Measurements from ENCODE around the gene GZMA. TPM values are rescaled to one million over a fixed set of nuclear protein-coding genes. Genes with fewer than 3 reads are reported as not detected.

Gene GZMA
- total RNA-seq, 1 donor from 2014 or later: not detected

GRCh38 chr5:55136521-55136920 is 34.1 kb downstream of the GZMA start:
- no peak for TF ChIP-seq CTCF (IDR thresholded peaks at IDR 0.05; ENCODE audit: partially characterized antibody, unreplicated experiment)
- no peaks in the 10 kb centered on the region for H3K4me1 Mint-ChIP-seq (ENCODE audit: low read depth, unreplicated experiment)
- no peaks in the 10 kb centered on the region for H3K9me3 Mint-ChIP-seq (ENCODE audit: unreplicated experiment)
- no peaks in the 10 kb centered on the region for H3K36me3 Mint-ChIP-seq (ENCODE audit: unreplicated experiment)
- DNase-seq: no peak
- no peaks in the 10 kb centered on the region for H3K27me3 Mint-ChIP-seq (ENCODE audit: unreplicated experiment)
- H3K27ac Mint-ChIP-seq (ENCODE audit: unreplicated experiment): no peak overlapping the region
- no peak overlapping the region for H3K4me3 Mint-ChIP-seq (ENCODE audit: unreplicated experiment)

- Mint-ChIP-seq H3K27ac (ENCODE audit: unreplicated experiment) (no peak overlapping the region), H3K36me3 (ENCODE audit: unreplicated experiment) (no peaks in the 10 kb centered on the region), H3K4me3 (ENCODE audit: unreplicated experiment) (no peak overlapping the region), H3K27me3 (ENCODE audit: unreplicated experiment) (no peaks in the 10 kb centered on the region), H3K9me3 (ENCODE audit: unreplicated experiment) (no peaks in the 10 kb centered on the region), H3K4me1 (ENCODE audit: low read depth, unreplicated experiment) (no peaks in the 10 kb centered on the region)
- no peak for DNase-seq
- TF ChIP-seq CTCF (IDR thresholded peaks at IDR 0.05; ENCODE audit: partially characterized antibody, unreplicated experiment): no peak
Measured at GRCh38 chr5:55140908-55141665, 38.6 kb downstream of the GZMA start.

- H3K4me3 Mint-ChIP-seq (ENCODE audit: unreplicated experiment): no peak overlapping the region
- H3K9me3 Mint-ChIP-seq (ENCODE audit: unreplicated experiment): no peaks in the 10 kb centered on the region
- no peaks in the 10 kb centered on the region for H3K27me3 Mint-ChIP-seq (ENCODE audit: unreplicated experiment)
- TF ChIP-seq CTCF (IDR thresholded peaks at IDR 0.05; ENCODE audit: partially characterized antibody, unreplicated experiment): no peak
- DNase-seq: no peak
- H3K36me3 Mint-ChIP-seq (ENCODE audit: unreplicated experiment): no peaks in the 10 kb centered on the region
- no peaks in the 10 kb centered on the region for H3K4me1 Mint-ChIP-seq (ENCODE audit: low read depth, unreplicated experiment)
- no peak overlapping the region for H3K27ac Mint-ChIP-seq (ENCODE audit: unreplicated experiment)
Measured at GRCh38 chr5:55141945-55142690, 39.7 kb downstream of the GZMA start.

GRCh38 chr5:55143624-55144023 is 41.2 kb downstream of the GZMA start:
- H3K36me3 Mint-ChIP-seq (ENCODE audit: unreplicated experiment): no peaks in the 10 kb centered on the region
- no peaks in the 10 kb centered on the region for H3K9me3 Mint-ChIP-seq (ENCODE audit: unreplicated experiment)
- no peaks in the 10 kb centered on the region for H3K4me1 Mint-ChIP-seq (ENCODE audit: low read depth, unreplicated experiment)
- H3K27me3 Mint-ChIP-seq (ENCODE audit: unreplicated experiment): no peaks in the 10 kb centered on the region
- DNase-seq: no peak
- no peak overlapping the region for H3K4me3 Mint-ChIP-seq (ENCODE audit: unreplicated experiment)
- H3K27ac Mint-ChIP-seq (ENCODE audit: unreplicated experiment): no peak overlapping the region
- no peak for TF ChIP-seq CTCF (IDR thresholded peaks at IDR 0.05; ENCODE audit: partially characterized antibody, unreplicated experiment)

GRCh38 chr5:55146080-55146479 is 43.6 kb downstream of the GZMA start:
- Mint-ChIP-seq H3K27me3 (ENCODE audit: unreplicated experiment) (no peaks in the 10 kb centered on the region), H3K9me3 (ENCODE audit: unreplicated experiment) (no peaks in the 10 kb centered on the region), H3K27ac (ENCODE audit: unreplicated experiment) (no peak overlapping the region), H3K4me1 (ENCODE audit: low read depth, unreplicated experiment) (no peaks in the 10 kb centered on the region), H3K4me3 (ENCODE audit: unreplicated experiment) (no peak overlapping the region), H3K36me3 (ENCODE audit: unreplicated experiment) (no peaks in the 10 kb centered on the region)
- no peak for TF ChIP-seq CTCF (IDR thresholded peaks at IDR 0.05; ENCODE audit: partially characterized antibody, unreplicated experiment)
- DNase-seq: no peak

Measured in glutamatergic neuron (in vitro differentiated cells).